ENCODE measurements around the gene STIM2.

STIM2 gene

DNA sequence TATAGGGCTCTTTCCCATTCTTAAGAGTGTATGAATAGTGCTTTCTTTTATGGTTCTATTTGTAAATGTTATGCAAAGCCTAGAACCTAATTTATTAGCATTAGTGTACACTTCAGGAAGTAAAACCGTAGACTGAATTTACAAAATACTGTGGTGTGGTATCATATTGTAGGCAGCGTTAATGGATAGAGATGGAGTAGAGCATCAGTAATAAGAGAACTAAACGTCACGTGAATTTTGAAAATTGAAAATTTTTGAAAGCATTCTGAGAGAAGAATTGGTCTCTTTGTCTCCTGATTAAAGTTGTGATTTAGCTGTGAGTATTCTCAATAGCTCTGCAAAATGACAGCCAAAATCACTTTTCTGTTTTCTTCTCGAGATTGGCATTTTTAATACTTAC lies 2.9 kb downstream of the STIM2 start:
- ChIA-PET POLR2A (no interaction called here), CTCF (interaction anchor here (2.5 kb wide), 1 partner anchor 23 kb away, joined by 9 read pairs; no protein-coding TSS in a partner anchor)
- H3K27ac ChIP-seq (ENCODE audit: insufficient read depth in 1 of 2, low read depth in 1 of 2, low read length in 2 of 2, poor library complexity in 1 of 2, severe bottlenecking in 2 of 2) = no peak overlapping the region
- no peaks in the 10 kb centered on the region for H3K9me3 ChIP-seq (ENCODE audit: control extremely low read depth in 1 of 5, control insufficient read depth in 4 of 5, insufficient read depth in 2 of 5, low read depth in 1 of 5, low read length in 4 of 5)
- H3K36me3 ChIP-seq (ENCODE audit: control insufficient read depth in 4 of 4, insufficient read depth in 4 of 4, low read length in 3 of 4) = no peaks in the 10 kb centered on the region
- H3K27me3 ChIP-seq (replicated peaks in 2 of 5; ENCODE audit: control insufficient read depth in 4 of 5, insufficient read depth in 5 of 5, low read length in 4 of 5) = no peaks in the 10 kb centered on the region
- no peak overlapping the region for H3K4me3 ChIP-seq (ENCODE audit: control insufficient read depth in 1 of 7, extremely low read depth in 1 of 7, insufficient read depth in 4 of 7, low read depth in 2 of 7, low read length in 6 of 7)
- WGBS (ENCODE audit: insufficient coverage) = 88% methylated on average over 3 of the region's 5 CpGs
- no peak for DNase-seq
- H3K4me1 ChIP-seq (ENCODE audit: control extremely low read depth in 1 of 4, control insufficient read depth in 4 of 4, insufficient read depth in 4 of 4, low read length in 3 of 4) = peaks cover 17 to 57% (median 43%) of the 10 kb centered on the region in 4 experiments

DNA sequence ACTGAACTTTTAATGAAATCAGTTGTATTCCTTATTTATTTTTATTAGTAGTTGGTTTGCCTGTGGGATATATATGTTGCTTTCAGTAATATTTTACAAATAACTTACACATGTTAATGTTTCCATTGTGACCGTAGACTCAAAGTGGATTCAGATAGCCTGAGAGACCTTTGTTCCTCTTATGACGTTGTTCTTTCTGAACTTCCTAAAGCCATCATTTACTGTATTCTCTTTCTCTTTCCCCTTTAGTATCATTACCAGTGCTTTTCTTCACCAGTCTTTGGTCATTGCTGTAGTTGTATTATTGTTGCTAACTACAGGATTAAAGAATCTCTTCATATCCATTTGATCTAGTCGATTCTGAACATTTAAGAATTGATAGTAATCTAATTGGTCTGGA lies 4.3 kb downstream of the STIM2 start:
- Histone ChIP-seq H3K4me1 (ENCODE audit: control extremely low read depth in 1 of 4, control insufficient read depth in 4 of 4, insufficient read depth in 4 of 4, low read length in 3 of 4) (peaks cover 4 to 43% (median 29%) of the 10 kb centered on the region in 4 experiments), H3K36me3 (ENCODE audit: control insufficient read depth in 4 of 4, insufficient read depth in 4 of 4, low read length in 3 of 4) (no peaks in the 10 kb centered on the region), H3K27me3 (replicated peaks in 2 of 5; ENCODE audit: control insufficient read depth in 4 of 5, insufficient read depth in 5 of 5, low read length in 4 of 5) (no peaks in the 10 kb centered on the region), H3K27ac (ENCODE audit: insufficient read depth in 1 of 2, low read depth in 1 of 2, low read length in 2 of 2, poor library complexity in 1 of 2, severe bottlenecking in 2 of 2) (no peak overlapping the region), H3K4me3 (ENCODE audit: control insufficient read depth in 1 of 7, extremely low read depth in 1 of 7, insufficient read depth in 4 of 7, low read depth in 2 of 7, low read length in 6 of 7) (peak overlapping the region in 2 of 7 experiments; percentile 13 to 43), H3K9me3 (ENCODE audit: control extremely low read depth in 1 of 5, control insufficient read depth in 4 of 5, insufficient read depth in 2 of 5, low read depth in 1 of 5, low read length in 4 of 5) (no peaks in the 10 kb centered on the region)
- POLR2A ChIA-PET = no interaction called here
- no CpG with 5 or more reads among the region's 3 CpGs for WGBS (ENCODE audit: insufficient coverage)
- peak in 2 of 3 donors; percentile 73 to 79 for DNase-seq
- CTCF ChIA-PET = interaction anchor here (2.5 kb wide), 1 partner anchor 21 kb away, joined by 9 read pairs; no protein-coding TSS in a partner anchor

- WGBS (ENCODE audit: insufficient coverage) = 100% methylated on average over 1 of the region's 1 CpG
- CTCF ChIA-PET = interaction anchor here (1.0 to 2.5 kb wide), 3 partner anchors 9 to 144 kb away, joined by 3 to 9 read pairs (median 3); no protein-coding TSS in a partner anchor
- POLR2A ChIA-PET = no interaction called here
Observed at GRCh38 chr4:26866203-26866602, 5.6 kb downstream of the STIM2 start.

GRCh38 chr4:26866781-26867180 lies 6.1 kb downstream of the STIM2 start:
- Histone ChIP-seq H3K9me3 (ENCODE audit: control extremely low read depth in 1 of 5, control insufficient read depth in 4 of 5, insufficient read depth in 2 of 5, low read depth in 1 of 5, low read length in 4 of 5) (no peaks in the 10 kb centered on the region), H3K4me3 (ENCODE audit: control insufficient read depth in 1 of 7, extremely low read depth in 1 of 7, insufficient read depth in 4 of 7, low read depth in 2 of 7, low read length in 6 of 7) (no peak overlapping the region), H3K4me1 (ENCODE audit: control extremely low read depth in 1 of 4, control insufficient read depth in 4 of 4, insufficient read depth in 4 of 4, low read length in 3 of 4) (peaks cover 3 to 38% (median 28%) of the 10 kb centered on the region in 4 experiments), H3K36me3 (ENCODE audit: control insufficient read depth in 4 of 4, insufficient read depth in 4 of 4, low read length in 3 of 4) (no peaks in the 10 kb centered on the region), H3K27me3 (replicated peaks in 2 of 5; ENCODE audit: control insufficient read depth in 4 of 5, insufficient read depth in 5 of 5, low read length in 4 of 5) (no peaks in the 10 kb centered on the region), H3K27ac (ENCODE audit: insufficient read depth in 1 of 2, low read depth in 1 of 2, low read length in 2 of 2, poor library complexity in 1 of 2, severe bottlenecking in 2 of 2) (no peak overlapping the region)
- ChIA-PET CTCF (interaction anchor here (1.0 to 1.4 kb wide), 3 partner anchors 9 to 144 kb away, joined by 3 to 4 read pairs (median 3); no protein-coding TSS in a partner anchor), POLR2A (no interaction called here)
- WGBS (ENCODE audit: insufficient coverage) = 100% methylated on average over 1 of the region's 2 CpGs
- DNase-seq = no peak

More at GRCh38 chr4:26866203-26866602, 5.6 kb downstream of the STIM2 start:
- H3K27ac ChIP-seq (ENCODE audit: insufficient read depth in 1 of 2, low read depth in 1 of 2, low read length in 2 of 2, poor library complexity in 1 of 2, severe bottlenecking in 2 of 2) = no peak overlapping the region
- no peaks in the 10 kb centered on the region for H3K9me3 ChIP-seq (ENCODE audit: control extremely low read depth in 1 of 5, control insufficient read depth in 4 of 5, insufficient read depth in 2 of 5, low read depth in 1 of 5, low read length in 4 of 5)
- DNase-seq = no peak
- peaks cover 3 to 40% (median 27%) of the 10 kb centered on the region in 4 experiments for H3K4me1 ChIP-seq (ENCODE audit: control extremely low read depth in 1 of 4, control insufficient read depth in 4 of 4, insufficient read depth in 4 of 4, low read length in 3 of 4)
- H3K27me3 ChIP-seq (replicated peaks in 2 of 5; ENCODE audit: control insufficient read depth in 4 of 5, insufficient read depth in 5 of 5, low read length in 4 of 5) = no peaks in the 10 kb centered on the region
- no peaks in the 10 kb centered on the region for H3K36me3 ChIP-seq (ENCODE audit: control insufficient read depth in 4 of 4, insufficient read depth in 4 of 4, low read length in 3 of 4)
- no peak overlapping the region for H3K4me3 ChIP-seq (ENCODE audit: control insufficient read depth in 1 of 7, extremely low read depth in 1 of 7, insufficient read depth in 4 of 7, low read depth in 2 of 7, low read length in 6 of 7)

DNA sequence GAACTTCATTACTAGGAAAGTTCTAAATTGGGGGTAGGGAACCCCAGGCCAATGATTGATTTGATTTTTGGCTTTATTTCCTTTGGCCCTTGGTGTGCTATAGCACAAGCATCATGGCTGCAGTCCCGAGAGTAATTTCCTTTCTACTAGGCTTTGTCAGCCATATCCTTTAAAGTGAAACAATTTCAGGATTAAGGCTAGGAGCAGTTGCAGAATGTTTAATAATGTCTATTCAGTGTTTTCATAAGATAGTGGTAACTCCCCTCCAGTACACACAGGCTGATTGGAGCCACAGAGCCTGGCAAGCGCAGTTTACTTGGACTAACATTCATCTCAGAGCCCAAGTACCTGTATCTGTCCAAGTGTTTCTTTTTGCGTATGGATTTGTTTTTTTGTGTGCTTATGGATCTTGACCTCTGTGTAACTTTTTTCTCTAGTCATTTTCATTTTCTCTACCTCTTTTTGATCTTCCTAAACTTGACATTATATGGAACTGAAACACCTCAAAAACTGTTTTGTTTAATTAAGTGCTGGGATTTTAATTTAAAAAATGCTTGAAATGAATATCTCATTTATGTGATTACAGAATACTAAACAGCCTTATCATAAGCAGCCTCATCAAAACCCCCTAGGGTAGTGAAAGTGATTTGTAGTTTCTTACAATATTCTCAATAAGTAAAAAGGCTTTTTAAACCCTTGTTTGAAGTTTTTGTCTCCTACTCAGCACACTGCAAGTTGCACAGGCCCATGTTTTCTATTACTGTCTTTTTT lies 7.5 kb downstream of the STIM2 start:
- no CpG with 5 or more reads among the region's 3 CpGs for WGBS (ENCODE audit: insufficient coverage)
- no peaks in the 10 kb centered on the region for H3K36me3 ChIP-seq (ENCODE audit: control insufficient read depth in 4 of 4, insufficient read depth in 4 of 4, low read length in 3 of 4)
- CTCF ChIA-PET = interaction anchor here (1.4 kb wide), 1 partner anchor 12 kb away, joined by 4 read pairs; no protein-coding TSS in a partner anchor
- no peak overlapping the region for H3K27ac ChIP-seq (ENCODE audit: insufficient read depth in 1 of 2, low read depth in 1 of 2, low read length in 2 of 2, poor library complexity in 1 of 2, severe bottlenecking in 2 of 2)
- no peaks in the 10 kb centered on the region for H3K9me3 ChIP-seq (ENCODE audit: control extremely low read depth in 1 of 5, control insufficient read depth in 4 of 5, insufficient read depth in 2 of 5, low read depth in 1 of 5, low read length in 4 of 5)
- H3K27me3 ChIP-seq (replicated peaks in 2 of 5; ENCODE audit: control insufficient read depth in 4 of 5, insufficient read depth in 5 of 5, low read length in 4 of 5) = no peaks in the 10 kb centered on the region
- DNase-seq = no peak
- POLR2A ChIA-PET = interaction anchor here (0.7 kb wide), 1 partner anchor 16 kb away, joined by 3 read pairs; no protein-coding TSS in a partner anchor
- H3K4me3 ChIP-seq (ENCODE audit: control insufficient read depth in 1 of 7, extremely low read depth in 1 of 7, insufficient read depth in 4 of 7, low read depth in 2 of 7, low read length in 6 of 7) = no peak overlapping the region
- peaks cover 8 to 32% (median 21%) of the 10 kb centered on the region in 4 experiments for H3K4me1 ChIP-seq (ENCODE audit: control extremely low read depth in 1 of 4, control insufficient read depth in 4 of 4, insufficient read depth in 4 of 4, low read length in 3 of 4)

DNA sequence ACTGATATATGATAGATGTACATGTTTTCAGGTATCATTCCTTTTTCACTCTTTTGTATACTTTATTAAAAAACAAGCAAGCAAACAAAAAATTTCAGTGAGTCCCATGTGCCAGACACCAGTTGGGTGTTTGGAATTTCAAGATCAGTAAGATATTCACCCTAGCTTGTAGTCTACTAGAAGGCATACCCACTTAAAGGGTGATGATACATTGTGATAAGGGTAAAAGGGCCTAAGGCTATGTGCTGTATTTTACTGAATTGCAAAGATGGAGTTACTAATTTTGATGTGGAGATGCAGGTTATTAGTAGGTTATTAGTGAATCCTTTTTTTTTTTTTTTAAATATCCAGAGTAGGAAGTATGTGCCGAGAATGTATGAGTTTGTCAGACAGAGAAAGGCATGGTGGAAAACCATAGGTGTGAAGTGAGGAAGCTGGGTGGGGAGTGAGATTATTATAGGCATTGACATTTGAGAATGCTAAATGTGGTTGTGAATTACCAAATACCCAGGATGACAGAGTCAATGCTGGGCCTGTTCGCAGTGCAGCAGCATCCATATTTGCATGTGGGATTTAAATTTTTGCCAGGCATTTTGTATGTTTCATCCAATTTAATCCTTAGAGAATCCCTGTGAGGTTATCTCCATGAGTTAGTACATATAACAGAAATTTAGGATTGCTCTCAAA lies 10.1 kb downstream of the STIM2 start:
- WGBS (ENCODE audit: insufficient coverage) = 92% methylated on average over 2 of the region's 2 CpGs
- POLR2A ChIA-PET = no interaction called here
- Histone ChIP-seq H3K4me3 (ENCODE audit: control insufficient read depth in 1 of 7, extremely low read depth in 1 of 7, insufficient read depth in 4 of 7, low read depth in 2 of 7, low read length in 6 of 7) (no peak overlapping the region), H3K36me3 (ENCODE audit: control insufficient read depth in 4 of 4, insufficient read depth in 4 of 4, low read length in 3 of 4) (no peaks in the 10 kb centered on the region), H3K27ac (ENCODE audit: insufficient read depth in 1 of 2, low read depth in 1 of 2, low read length in 2 of 2, poor library complexity in 1 of 2, severe bottlenecking in 2 of 2) (no peak overlapping the region), H3K27me3 (replicated peaks in 2 of 5; ENCODE audit: control insufficient read depth in 4 of 5, insufficient read depth in 5 of 5, low read length in 4 of 5) (no peaks in the 10 kb centered on the region), H3K4me1 (ENCODE audit: control extremely low read depth in 1 of 4, control insufficient read depth in 4 of 4, insufficient read depth in 4 of 4, low read length in 3 of 4) (peaks cover 7 to 28% (median 16%) of the 10 kb centered on the region in 4 experiments), H3K9me3 (ENCODE audit: control extremely low read depth in 1 of 5, control insufficient read depth in 4 of 5, insufficient read depth in 2 of 5, low read depth in 1 of 5, low read length in 4 of 5) (no peaks in the 10 kb centered on the region)
- CTCF ChIA-PET = interaction anchor here (1.0 to 2.0 kb wide), 2 partner anchors 10 to 15 kb away, joined by 4 to 5 read pairs; partner anchors contain the start of gene STIM2
- DNase-seq = no peak

All from common myeloid progenitor, CD34-positive (primary cell).